GM18499 (cell line): ENCODE measurements around the gene PPP1R3E.
"Not testable (repeated sequence)": the region's sequence is repeated elsewhere in the genome, so short reads cannot be mapped to it uniquely, and the experiment has no call there.

Source experiments
- ATAC-seq: cut with Tn5 transposase; IDR thresholded peaks from one replicate; pipeline ENCODE4 v1.9.1; 2021; ENCODE audit warnings: moderate number of reproducible peaks; ENCODE audit not compliant: insufficient read depth, unreplicated experiment

The PPP1R3E gene

GRCh38 chr14:23299211-23299957 lies 3.3 kb downstream of the PPP1R3E start:
- no peak for ATAC-seq

DNA sequence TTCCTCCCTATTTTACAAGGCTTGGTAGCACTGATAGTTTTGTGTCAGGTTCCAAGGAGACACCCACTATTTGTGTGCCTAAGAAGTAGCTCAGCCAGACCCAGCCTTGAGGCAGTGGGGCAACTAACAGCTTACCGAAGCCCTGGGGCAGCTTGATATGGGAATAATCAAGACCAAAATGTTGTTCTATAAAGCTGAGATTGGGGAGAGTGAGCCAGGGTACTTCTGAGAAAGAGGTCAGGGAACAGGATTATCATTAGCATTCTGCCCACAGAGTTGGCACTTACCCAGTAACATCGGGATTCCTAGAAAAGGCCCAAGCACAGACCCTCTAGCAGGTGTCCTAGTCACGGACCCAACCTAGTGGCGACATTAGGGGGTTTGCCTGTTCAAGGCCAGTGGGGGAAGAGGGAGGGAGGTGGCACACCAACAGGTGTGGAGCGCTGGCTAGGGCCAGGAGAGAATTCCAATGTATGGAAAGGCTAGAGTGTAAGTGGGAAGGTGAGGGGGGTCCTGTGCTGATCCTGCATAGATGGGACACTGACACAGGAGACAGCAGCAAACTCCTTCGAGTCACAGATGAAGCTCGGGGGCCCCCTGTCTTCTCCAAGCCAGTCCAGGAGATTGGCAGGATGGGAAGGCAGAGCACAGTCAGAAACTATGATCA lies 4.9 kb downstream of the PPP1R3E start:
- ATAC-seq = no peak

DNA sequence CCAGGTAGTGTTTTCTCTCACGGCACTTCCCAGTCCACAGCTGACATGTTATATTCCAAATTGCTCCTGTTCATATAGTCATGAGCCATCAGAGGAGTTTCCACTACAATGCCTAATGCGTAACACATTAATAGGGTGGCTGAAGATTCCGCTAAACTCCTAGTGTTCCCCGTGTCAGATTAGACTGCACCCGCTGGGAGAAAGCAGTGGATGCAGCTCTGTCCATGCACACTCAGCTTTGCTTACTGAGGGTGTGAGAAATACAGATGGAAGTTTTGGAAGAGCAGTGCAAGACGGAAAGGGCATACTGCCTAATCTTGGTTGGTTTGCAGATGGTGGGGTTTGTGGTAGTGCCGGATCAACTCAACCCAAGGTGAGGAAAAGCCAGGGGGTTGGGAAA lies 5.6 kb downstream of the PPP1R3E start:
- ATAC-seq = no peak

DNA sequence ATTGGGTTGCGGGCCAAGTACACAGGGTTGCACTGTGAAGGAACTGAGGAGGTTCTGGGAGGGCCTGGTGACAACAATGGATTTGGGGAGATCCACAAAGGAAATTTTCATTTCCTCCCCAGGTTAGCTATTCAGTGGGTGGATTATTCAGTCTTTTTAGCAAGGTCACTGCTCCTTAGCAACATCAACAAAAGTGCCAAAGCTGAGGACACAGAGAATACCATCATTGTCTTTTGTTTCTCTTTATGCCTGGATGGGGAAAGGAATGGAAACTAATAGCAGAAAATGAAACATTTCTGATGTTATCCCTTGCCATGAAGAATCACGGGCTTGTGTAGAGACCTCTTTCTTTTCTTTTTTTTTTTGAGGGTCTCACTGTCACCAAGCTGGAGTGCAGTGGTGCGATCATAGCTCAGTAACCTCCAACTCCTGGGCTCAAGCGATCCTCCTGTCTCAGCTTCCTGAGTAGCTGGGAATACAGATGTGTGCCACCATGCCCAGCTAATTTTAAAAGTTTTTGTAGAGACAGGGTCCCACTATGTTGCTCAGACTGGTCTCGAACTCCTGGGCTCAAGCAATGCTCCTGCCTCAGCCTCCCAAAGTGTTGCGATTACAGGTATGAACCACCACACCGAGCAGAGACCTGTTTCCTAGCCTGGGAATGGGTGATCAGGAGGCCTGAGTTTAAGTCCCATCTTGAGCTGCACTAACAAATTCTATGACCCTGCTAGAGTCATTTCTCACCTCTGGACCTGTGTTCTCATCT lies 6.5 kb downstream of the PPP1R3E start:
- ATAC-seq = no peak

- ATAC-seq = no peak
Observed at GRCh38 chr14:23294734-23295561, 7.7 kb downstream of the PPP1R3E start.

- no peak for ATAC-seq
Observed at GRCh38 chr14:23286902-23287479, 15.7 kb downstream of the PPP1R3E start.

DNA sequence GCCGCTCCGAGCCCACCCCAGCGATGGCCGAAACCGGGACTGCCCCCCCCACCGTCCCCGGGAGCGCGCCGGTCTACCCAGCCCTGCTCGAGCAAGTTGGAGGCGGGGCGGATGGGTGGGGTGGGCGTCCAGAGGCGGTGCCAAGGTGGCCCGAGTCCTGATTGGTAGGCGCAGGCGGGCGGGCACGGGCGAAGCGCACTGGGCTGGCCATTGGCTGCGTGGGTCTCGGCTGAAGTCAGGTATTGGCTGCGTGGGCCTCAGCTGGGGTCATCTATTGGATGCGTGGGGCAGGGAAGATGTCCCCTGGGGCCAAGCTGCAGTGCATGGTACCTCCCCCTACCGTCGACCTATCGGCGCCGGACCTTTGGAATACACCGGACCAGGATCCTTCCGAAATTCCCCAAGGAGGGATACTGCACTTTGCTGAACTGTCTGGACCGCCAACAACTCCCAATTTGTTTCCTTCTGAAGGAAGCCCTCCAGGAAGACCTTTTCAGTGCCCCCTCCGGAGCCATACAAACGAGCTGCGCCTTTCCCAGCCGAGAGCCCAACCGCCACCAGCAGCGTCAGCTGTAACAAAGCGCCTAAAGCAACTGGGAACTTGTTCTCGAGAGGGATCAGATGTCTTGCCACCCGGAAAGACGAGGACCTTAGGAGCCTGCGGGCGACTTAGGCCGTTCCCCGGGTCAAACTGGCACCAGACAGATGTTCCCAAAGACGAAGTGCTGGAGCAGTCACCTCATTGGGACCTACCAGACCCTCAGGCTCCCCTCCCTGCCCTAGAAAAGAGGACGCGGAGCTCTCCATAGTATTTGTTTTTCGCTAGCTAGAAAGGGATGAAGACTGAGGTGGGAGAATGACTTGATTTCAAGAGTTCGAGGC lies 16.4 kb downstream of the PPP1R3E start, which contains the start of gene HOMEZ:
HOMEZ (minus strand) TSS at position 113 of the 882 bp plus-strand sequence. CDS start 180 bp downstream, outside the sequence.
- ATAC-seq = peak; percentile 86

DNA sequence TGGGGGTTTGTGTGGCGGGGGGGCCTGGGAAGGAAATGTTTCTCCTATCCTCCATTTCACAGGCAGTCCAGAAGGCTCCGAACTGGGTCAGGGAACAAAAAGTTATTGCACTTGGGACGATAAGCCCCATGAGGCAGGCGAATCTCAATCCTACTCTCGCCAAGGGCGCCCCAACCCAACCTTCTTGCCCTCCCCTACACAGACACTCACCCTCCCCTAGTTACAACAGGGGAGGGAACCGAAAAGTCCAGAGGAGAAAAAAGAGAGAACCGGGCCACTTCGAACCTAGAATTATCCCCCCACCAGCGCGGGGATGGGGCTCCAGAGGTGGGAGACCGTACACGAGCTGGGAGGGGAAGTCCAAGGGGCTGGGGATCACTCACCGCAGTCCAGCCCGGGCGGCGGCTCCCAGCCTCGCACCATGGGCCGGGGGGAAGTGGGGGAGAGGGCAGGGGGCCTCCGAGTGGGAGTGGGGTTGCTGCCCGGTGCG lies 17.1 kb downstream of the PPP1R3E start:
- no peak for ATAC-seq

GRCh38 chr14:23284654-23285529 lies 17.8 kb downstream of the PPP1R3E start:
- ATAC-seq = no peak

DNA sequence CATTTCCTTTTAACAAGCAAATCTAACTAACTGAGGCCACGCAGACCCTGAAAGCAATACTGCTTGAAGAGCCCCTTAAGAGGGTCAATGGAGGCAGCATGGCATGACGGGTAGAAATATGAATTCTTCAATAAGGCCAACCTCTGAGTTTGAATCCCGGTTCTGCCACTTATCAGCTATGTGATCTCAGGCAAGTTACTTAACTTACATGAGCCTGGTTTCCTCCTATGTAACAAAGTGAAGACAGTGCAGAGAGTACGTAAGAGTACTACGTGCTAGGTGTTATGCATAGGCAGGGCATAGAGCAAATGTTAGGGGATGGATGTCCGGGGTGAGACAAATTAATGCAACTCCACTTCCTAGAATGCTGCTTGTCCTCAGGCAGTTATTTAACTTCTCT lies 21.4 kb downstream of the PPP1R3E start:
- ATAC-seq = no peak

GRCh38 chr14:23277928-23278327 lies 24.7 kb downstream of the PPP1R3E start:
- ATAC-seq = not testable (repeated sequence)

DNA sequence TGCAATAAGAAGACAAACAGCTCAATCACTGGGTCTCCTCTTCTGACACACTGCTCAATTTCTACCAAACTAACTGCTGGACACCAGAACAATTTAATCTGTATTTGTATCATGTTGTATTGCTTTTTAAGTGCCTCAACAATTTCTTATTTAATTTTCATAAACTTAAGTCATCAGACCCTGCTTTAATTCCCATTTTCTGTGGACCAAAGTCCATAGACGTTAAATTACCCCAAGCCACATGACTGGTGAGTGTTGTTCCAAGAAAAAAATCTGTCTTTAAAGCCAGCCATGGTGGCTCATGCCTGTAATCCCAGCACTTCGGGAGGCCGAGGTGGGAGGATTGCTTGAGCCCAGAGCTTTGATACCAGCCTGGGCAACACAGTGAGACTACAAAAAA lies 25.5 kb downstream of the PPP1R3E start:
- no peak for ATAC-seq

GRCh38 chr14:23275412-23275811 lies 27.2 kb downstream of the PPP1R3E start:
- no peak for ATAC-seq

DNA sequence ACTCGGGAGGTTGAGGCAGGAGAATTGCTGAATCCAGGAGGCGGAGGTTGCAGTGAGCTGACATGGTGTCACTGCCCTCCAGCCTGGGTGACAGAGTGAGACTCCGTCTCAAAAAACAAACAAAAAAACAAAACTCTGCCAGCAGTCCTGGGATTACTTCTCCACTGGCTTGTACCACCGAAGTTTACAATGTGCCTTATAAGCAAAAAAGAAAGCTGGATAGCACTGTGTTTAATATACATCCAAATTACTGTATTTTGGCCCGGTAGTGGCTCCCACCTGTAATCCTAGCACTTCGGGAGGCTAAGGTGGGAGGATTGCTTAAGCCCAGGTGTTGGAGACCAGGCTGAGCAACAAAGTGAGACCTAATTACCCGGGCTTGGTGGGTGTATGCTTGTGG lies 33.5 kb downstream of the PPP1R3E start:
- ATAC-seq = no peak

DNA sequence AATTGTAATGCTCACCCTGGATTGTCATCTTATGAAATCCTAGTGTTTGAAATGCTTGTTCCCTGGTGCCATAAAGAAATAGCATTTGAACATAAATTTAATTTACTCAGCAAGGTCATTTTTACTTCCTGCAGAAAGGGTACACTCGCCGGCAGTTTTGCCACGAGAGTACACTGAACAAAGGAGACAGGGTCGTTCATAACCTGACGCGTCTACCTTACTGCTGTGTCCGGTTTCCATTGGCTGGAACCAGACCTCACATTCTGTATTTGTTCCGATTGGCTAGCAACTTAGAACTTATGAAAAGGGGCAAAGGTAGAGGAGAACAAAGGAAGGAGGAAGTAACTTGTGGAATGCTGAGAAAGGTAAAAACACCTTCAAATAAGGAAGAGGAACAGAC lies 41.8 kb downstream of the PPP1R3E start:
- ATAC-seq = not testable (repeated sequence)

DNA sequence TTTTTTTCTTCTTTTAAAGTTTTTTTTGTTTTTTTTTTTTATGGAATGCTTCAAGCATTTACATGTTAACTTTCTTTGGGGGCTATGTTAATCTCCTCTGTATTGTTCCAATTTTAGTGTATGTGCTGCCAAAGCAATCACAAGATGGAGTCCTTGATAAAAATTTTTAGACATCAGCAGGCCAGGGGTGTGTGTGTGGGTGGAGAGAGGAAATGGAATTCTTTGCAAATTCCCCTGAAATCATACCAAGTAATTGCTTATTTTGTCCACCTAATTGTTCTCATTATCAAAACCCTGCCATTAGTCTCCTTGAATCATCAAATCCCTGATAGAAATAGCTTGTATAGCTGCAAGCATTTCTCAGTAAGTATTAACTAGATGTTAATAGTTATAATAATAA lies 43.2 kb downstream of the PPP1R3E start:
- ATAC-seq = no peak

GRCh38 chr14:23258256-23258655 lies 44.4 kb downstream of the PPP1R3E start:
- no peak for ATAC-seq
